HepG2 (cell line): ENCODE data around the gene UFL1. TPM values are rescaled to one million over a fixed set of nuclear protein-coding genes. Genes with fewer than 3 reads are reported as not detected.

Source experiments
- ATF5 ChIP-seq: sonication (generic); formaldehyde crosslinking; IDR thresholded peaks from 2 replicates; pipeline ENCODE4 v1.4.0; 2020; ENCODE audit warnings: mild to moderate bottlenecking, low read depth, missing genetic modification reagents
- HES4 ChIP-seq: sonication (generic); formaldehyde crosslinking; IDR thresholded peaks from 2 replicates; pipeline ENCODE4 v1.9.0; 2021; ENCODE audit warnings: mild to moderate bottlenecking, missing genetic modification reagents, borderline replicate concordance
- HOXA5 ChIP-seq: sonication (generic); formaldehyde crosslinking; IDR thresholded peaks from 2 replicates; pipeline ENCODE4 v1.4.0; 2020; ENCODE audit warnings: missing genetic modification reagents
- KDM6A ChIP-seq: IDR thresholded peaks from 2 replicates; pipeline ENCODE4 v1.6.1; 2016; ENCODE audit warnings: low read depth
- NAIF1 ChIP-seq: sonication (generic); formaldehyde crosslinking; IDR thresholded peaks from 2 replicates; pipeline ENCODE4 v1.5.0; 2020; ENCODE audit warnings: mild to moderate bottlenecking, missing genetic modification reagents, borderline replicate concordance
- NCOA1 ChIP-seq: sonication (generic); formaldehyde crosslinking; IDR thresholded peaks from 2 replicates; pipeline ENCODE4 v1.9.0; 2021; ENCODE audit warnings: missing genetic modification reagents
- NCOR1 ChIP-seq: fragments of 200-600 bp; sonication (generic); IDR thresholded peaks from 2 replicates; pipeline ENCODE4 v1.7.0; 2017; ENCODE audit warnings: antibody characterized with exemption, low read length, borderline replicate concordance
- POLR2A ChIP-seq, 2 experiments: IDR thresholded peaks; 2 replicates each; pipeline ENCODE4 v1.6.1; 2011; ENCODE audit warnings: low read depth in 2 of 2, low read length in 2 of 2, mild to moderate bottlenecking in 1 of 2, moderate library complexity in 1 of 2; ENCODE audit not compliant: insufficient read depth in 1 of 2
- POLR2G ChIP-seq: fragments of 200-400 bp; formaldehyde crosslinking; IDR thresholded peaks from 2 replicates; pipeline ENCODE4 v1.6.1; 2018; ENCODE audit warnings: mild to moderate bottlenecking, low read depth, low read length, moderate library complexity
- PRMT3 ChIP-seq: sonication (generic); formaldehyde crosslinking; IDR thresholded peaks from 2 replicates; pipeline ENCODE4 v1.8.1; 2022; ENCODE audit warnings: low read depth, mild to moderate bottlenecking, moderate library complexity, missing genetic modification reagents, borderline replicate concordance
- PTBP1 ChIP-seq: fragments of 200-400 bp; formaldehyde crosslinking; IDR thresholded peaks from 2 replicates; pipeline ENCODE4 v1.6.1; 2018; ENCODE audit warnings: low read length, low read depth; ENCODE audit not compliant: poor library complexity, severe bottlenecking
- RAD51 ChIP-seq: fragments of 450-650 bp; IDR thresholded peaks from 2 replicates; pipeline ENCODE4 v1.6.1; 2016; ENCODE audit warnings: borderline replicate concordance
- RFX1 ChIP-seq: fragments of 450-650 bp; IDR thresholded peaks from 2 replicates; pipeline ENCODE4 v1.6.1; 2017
- RNF219 ChIP-seq: sonication (generic); formaldehyde crosslinking; IDR thresholded peaks from 2 replicates; pipeline ENCODE4 v1.5.0; 2020; ENCODE audit warnings: mild to moderate bottlenecking, missing genetic modification reagents
- UBTF ChIP-seq: sonication (generic); formaldehyde crosslinking; IDR thresholded peaks from 2 replicates; pipeline ENCODE4 v1.4.0; 2020; ENCODE audit warnings: mild to moderate bottlenecking, missing genetic modification reagents
- ZBTB21 ChIP-seq: sonication (generic); formaldehyde crosslinking; IDR thresholded peaks from 2 replicates; pipeline ENCODE4 v1.4.0; 2020; ENCODE audit warnings: missing genetic modification reagents
- ZEB1 ChIP-seq: IDR thresholded peaks from 2 replicates; pipeline ENCODE4 v1.6.1; 2012; ENCODE audit warnings: mild to moderate bottlenecking, low read depth, inconsistent platforms; ENCODE audit not compliant: insufficient replicate concordance
- ZNF891 ChIP-seq: sonication (generic); formaldehyde crosslinking; IDR thresholded peaks from 2 replicates; pipeline ENCODE4 v1.5.0; 2020; ENCODE audit warnings: mild to moderate bottlenecking, missing genetic modification reagents
- polyA plus RNA-seq, 8 experiments: library from polyadenylated mRNA; depleted of rRNA in 3 of 8; stranded (reverse) in 7 of 8; unstranded in 1 of 8; fragments of >200 nt; fragmentation: Illumina TruSeq in 4 of 8; extraction: Trizol in 4 of 8; gene quantifications; 2 replicates each; pipeline versions ENCODE4 v1.2.1 to v1.2.3, GENCODE V29; 2011 to 2016; ENCODE audit warnings: low read depth in 4 of 8, missing spikeins in 1 of 8, mixed read lengths in 1 of 8; ENCODE audit not compliant: insufficient read depth in 1 of 8
- total RNA-seq, 5 experiments: library from RNA; depleted of rRNA; stranded (reverse); fragments of >200 nt; fragmentation: Illumina TruSeq; extraction: Trizol; gene quantifications; 2 replicates each; pipeline ENCODE4 v1.2.3, GENCODE V29; 2016; ENCODE audit warnings: low read depth in 1 of 5

Gene UFL1
- total and polyA plus RNA-seq, 2 of the 13 experiments (the other 11 are each of a cell fraction or from before 2014, with no cell fraction given): 8.8 to 24.7 TPM

GRCh38 chr6:96521644-96522464 is at the start of gene UFL1 (continued):
- peak; percentile 84; the same call in 1 of the 2 replicates for TF ChIP-seq UBTF
- 0 out of 2 replicates have a peak, but pooled peaks have one; percentile 63 for TF ChIP-seq RNF219 (CRISPR knock-in tag)
- TF ChIP-seq ZBTB21 (CRISPR knock-in tag): 0 out of 2 replicates have a peak, but pooled peaks have one; percentile 43
- TF ChIP-seq POLR2A (IDR thresholded peaks at IDR 0.05; ENCODE audit: insufficient read depth in 1 of 2, low read depth in 2 of 2, low read length in 2 of 2): peak; percentile 98
- TF ChIP-seq NCOA1 (CRISPR knock-in tag): peak; percentile 33; the same call in 1 of the 2 replicates
- peak; percentile 83; the same call in 1 of the 2 replicates for TF ChIP-seq PRMT3
- no peak; the same call in 1 of the 2 replicates for TF ChIP-seq HOXA5 (CRISPR knock-in tag)
- TF ChIP-seq HES4 (CRISPR knock-in tag): peak; percentile 43; the same call in 1 of the 2 replicates
- TF ChIP-seq ZEB1: peak; percentile 47
- TF ChIP-seq RFX1: no peak
- no peak for TF ChIP-seq ATF5
- TF ChIP-seq NAIF1: peak; percentile 93
- TF ChIP-seq ZNF891 (CRISPR knock-in tag): peak; percentile 96
- no peak for TF ChIP-seq KDM6A (CRISPR knock-in tag)
- TF ChIP-seq RAD51: no peak
- TF ChIP-seq NCOR1: 0 out of 2 replicates have a peak, but pooled peaks have one; percentile 58
- no peak for TF ChIP-seq PTBP1
- peak; percentile 98 for TF ChIP-seq POLR2G
